Glutamatergic neuron (in vitro differentiated cells): ENCODE measurements around the gene TAB3. TPM values are rescaled to one million over a fixed set of nuclear protein-coding genes. Genes with fewer than 3 reads are reported as not detected.

Source experiments
- DNase-seq: peaks from one replicate; pipeline ENCODE4 v3.0.0; 2022
- H3K27ac Mint-ChIP-seq: one replicate; pipeline ENCODE4 v1.8.0; 2020; ENCODE audit warnings: mild to moderate bottlenecking, mixed read lengths, inconsistent platforms; ENCODE audit not compliant: unreplicated experiment
- H3K27me3 Mint-ChIP-seq: one replicate; pipeline ENCODE4 v1.8.0; 2020; ENCODE audit warnings: mild to moderate bottlenecking, moderate library complexity, mixed read lengths, inconsistent platforms; ENCODE audit not compliant: unreplicated experiment
- H3K36me3 Mint-ChIP-seq: one replicate; pipeline ENCODE4 v1.8.0; 2020; ENCODE audit warnings: mild to moderate bottlenecking, mixed read lengths, inconsistent platforms; ENCODE audit not compliant: unreplicated experiment
- H3K4me1 Mint-ChIP-seq: one replicate; pipeline ENCODE4 v1.8.0; 2020; ENCODE audit warnings: mild to moderate bottlenecking, low read depth, mixed read lengths, inconsistent platforms; ENCODE audit not compliant: unreplicated experiment
- H3K4me3 Mint-ChIP-seq: one replicate; pipeline ENCODE4 v1.8.0; 2020; ENCODE audit warnings: mild to moderate bottlenecking, mixed read lengths, inconsistent platforms; ENCODE audit not compliant: unreplicated experiment
- H3K9me3 Mint-ChIP-seq: one replicate; pipeline ENCODE4 v1.8.0; 2020; ENCODE audit warnings: mild to moderate bottlenecking, moderate library complexity, mixed read lengths, inconsistent platforms; ENCODE audit not compliant: unreplicated experiment
- total RNA-seq: library from RNA; stranded (reverse); fragmentation: NEBNext Ultra II Directional; extraction: Animal tissue kit (Norgen Biotek cat#: 25700); gene quantifications from one replicate; pipeline ENCODE4 v1.2.1, GENCODE V29; 2021; ENCODE audit not compliant: unreplicated experiment
- TF ChIP-seq, protein P1 (sequence below): fragments of 200-600 bp; sonication (generic); IDR thresholded peaks from one replicate; pipeline ENCODE4 v1.5.0; 2021; ENCODE audit not compliant: partially characterized antibody, unreplicated experiment

TAB3 gene
- total RNA-seq, 1 donor from 2014 or later, result 19.9 TPM

DNA sequence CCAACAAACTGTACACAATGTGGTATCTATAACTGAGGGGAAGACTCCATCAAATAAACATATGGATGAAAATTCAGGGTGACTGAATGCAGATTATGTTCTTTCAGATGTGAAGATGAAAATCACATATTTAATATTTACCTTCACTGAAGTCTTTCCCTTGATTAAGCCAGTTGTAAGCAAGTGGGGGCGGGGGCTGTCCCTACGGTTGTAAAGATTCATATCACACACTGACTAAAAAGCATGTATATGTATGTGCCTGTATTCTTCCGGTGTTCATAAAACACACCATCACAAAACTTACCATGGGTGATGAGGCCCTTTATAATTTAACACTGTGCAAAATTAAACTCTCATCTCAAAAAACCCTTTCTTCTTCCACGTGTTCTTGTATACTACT, 1.3 kb downstream of the TAB3 start:
- no peak for DNase-seq
- TF ChIP-seq, protein P1, sequence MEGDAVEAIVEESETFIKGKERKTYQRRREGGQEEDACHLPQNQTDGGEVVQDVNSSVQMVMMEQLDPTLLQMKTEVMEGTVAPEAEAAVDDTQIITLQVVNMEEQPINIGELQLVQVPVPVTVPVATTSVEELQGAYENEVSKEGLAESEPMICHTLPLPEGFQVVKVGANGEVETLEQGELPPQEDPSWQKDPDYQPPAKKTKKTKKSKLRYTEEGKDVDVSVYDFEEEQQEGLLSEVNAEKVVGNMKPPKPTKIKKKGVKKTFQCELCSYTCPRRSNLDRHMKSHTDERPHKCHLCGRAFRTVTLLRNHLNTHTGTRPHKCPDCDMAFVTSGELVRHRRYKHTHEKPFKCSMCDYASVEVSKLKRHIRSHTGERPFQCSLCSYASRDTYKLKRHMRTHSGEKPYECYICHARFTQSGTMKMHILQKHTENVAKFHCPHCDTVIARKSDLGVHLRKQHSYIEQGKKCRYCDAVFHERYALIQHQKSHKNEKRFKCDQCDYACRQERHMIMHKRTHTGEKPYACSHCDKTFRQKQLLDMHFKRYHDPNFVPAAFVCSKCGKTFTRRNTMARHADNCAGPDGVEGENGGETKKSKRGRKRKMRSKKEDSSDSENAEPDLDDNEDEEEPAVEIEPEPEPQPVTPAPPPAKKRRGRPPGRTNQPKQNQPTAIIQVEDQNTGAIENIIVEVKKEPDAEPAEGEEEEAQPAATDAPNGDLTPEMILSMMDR, result no peak
- Mint-ChIP-seq H3K27me3 (no peaks in the 10 kb centered on the region), H3K9me3 (peaks cover 4% of the 10 kb centered on the region), H3K36me3 (no peaks in the 10 kb centered on the region), H3K4me1 (peaks cover 5% of the 10 kb centered on the region), H3K4me3 (peak overlapping the region; percentile 85), H3K27ac (no peak overlapping the region)

DNA sequence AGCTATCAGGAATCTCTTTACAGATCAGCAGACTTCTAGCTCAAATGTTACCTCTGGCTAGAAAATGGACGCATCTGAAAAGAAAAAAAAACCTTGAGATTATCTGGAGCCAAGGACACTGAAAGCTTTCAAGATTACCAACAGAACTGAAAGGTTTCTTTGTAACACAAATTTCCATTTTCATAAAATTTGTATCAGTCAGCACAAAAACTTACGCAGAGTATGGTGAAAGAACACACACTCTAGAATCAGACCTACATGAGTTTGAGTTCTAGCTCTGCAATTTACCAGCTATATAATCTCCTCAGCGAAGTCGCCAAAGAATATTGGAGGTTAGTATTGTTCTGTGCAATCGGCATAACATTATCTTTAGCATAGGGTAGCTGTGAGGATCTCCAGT, 1.8 kb downstream of the TAB3 start:
- Mint-ChIP-seq H3K36me3 (no peaks in the 10 kb centered on the region), H3K9me3 (peaks cover 4% of the 10 kb centered on the region), H3K27ac (no peak overlapping the region), H3K4me3 (no peak overlapping the region), H3K27me3 (no peaks in the 10 kb centered on the region), H3K4me1 (peaks cover 5% of the 10 kb centered on the region)
- TF ChIP-seq, protein P1, result no peak
- DNase-seq, result no peak

DNA sequence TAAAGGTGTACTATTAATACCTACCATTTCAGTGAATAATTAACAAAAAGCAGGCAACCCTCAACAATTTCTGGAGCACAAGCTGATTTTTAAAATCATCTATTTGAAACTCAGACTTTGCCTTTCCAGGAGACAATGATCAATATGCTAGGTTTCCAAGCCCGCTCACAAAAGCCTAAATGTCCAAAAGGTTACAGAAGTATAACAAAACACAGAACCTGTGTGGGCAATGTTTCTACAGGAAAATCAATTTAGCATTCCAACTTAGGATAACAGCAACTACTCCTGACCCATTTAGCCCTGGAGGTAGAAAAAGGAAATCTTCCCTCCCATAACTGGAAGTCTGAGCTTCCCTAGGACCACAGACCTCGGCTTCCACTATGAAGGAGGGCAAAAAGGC, 3.9 kb downstream of the TAB3 start:
- H3K27ac Mint-ChIP-seq, result no peak overlapping the region

DNA sequence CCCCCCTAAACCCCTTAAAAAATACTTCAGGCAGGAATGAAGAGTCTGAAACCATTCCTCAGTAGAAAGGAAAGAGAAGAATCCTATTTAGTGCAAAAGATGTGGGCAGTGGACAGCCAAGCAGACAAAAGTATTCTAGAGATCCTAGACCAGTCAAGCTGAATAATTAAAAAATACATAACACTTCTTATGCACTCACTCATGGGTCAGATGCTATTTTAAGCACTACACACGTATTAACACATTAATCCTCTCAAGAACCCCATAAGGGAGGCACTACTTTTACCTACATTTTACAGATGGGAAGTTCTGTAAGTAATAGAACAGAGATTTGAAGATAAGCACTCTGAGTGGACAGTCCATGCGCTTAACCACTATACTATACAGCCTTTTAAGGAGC, 5.9 kb downstream of the TAB3 start:
- Mint-ChIP-seq H3K9me3 (no peaks in the 10 kb centered on the region), H3K36me3 (no peaks in the 10 kb centered on the region), H3K4me3 (no peak overlapping the region), H3K4me1 (peaks cover 4% of the 10 kb centered on the region), H3K27ac (no peak overlapping the region), H3K27me3 (no peaks in the 10 kb centered on the region)
- no peak for DNase-seq
- TF ChIP-seq, protein P1, result no peak

More for the DNA sequence above, 3.9 kb downstream of the TAB3 start:
- DNase-seq, result no peak
- Mint-ChIP-seq H3K4me3 (no peak overlapping the region), H3K4me1 (peaks cover 5% of the 10 kb centered on the region), H3K36me3 (no peaks in the 10 kb centered on the region), H3K9me3 (peaks cover 1% of the 10 kb centered on the region), H3K27me3 (no peaks in the 10 kb centered on the region)
- TF ChIP-seq, protein P1, result no peak

DNA sequence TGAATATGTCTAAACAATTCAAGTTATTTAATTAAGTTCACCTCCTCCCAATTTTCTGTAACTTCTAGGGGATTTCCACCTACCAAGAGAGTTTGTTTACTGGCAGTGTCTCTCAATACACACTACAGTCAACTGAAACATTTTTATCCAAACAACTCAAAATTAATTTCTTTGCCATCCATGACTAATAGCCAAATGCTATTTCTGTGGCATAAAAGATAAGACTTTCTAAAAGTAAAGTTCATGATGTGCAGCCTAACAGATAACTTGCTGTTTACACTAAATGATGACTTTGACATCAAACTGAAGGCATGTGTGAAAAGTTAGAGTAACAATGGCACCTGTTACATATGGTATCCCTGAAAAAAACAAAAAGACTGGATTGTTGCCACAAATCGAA, 7.3 kb downstream of the TAB3 start:
- TF ChIP-seq, protein P1, result no peak
- Mint-ChIP-seq H3K9me3 (no peaks in the 10 kb centered on the region), H3K4me1 (peaks cover 4% of the 10 kb centered on the region), H3K27me3 (no peaks in the 10 kb centered on the region), H3K4me3 (no peak overlapping the region), H3K36me3 (no peaks in the 10 kb centered on the region), H3K27ac (no peak overlapping the region)
- DNase-seq, result no peak
